Activated CD8-positive, alpha-beta memory T cell treated with anti-CD3 and anti-CD28 coated beads, Interleukin-2, amount 10 ng/mL, durations not matched to agents 7 days and 5 days (primary cell): Measurements from ENCODE around the gene SSTR4. TPM values are rescaled to one million over a fixed set of nuclear protein-coding genes. Genes with fewer than 3 reads are reported as not detected.

Experiments used
- ATAC-seq: fragments of 150-1000 bp; cut with Tn5 transposase; one replicate; pipeline ENCODE4 v1.10.0; 2021; ENCODE audit warnings: moderate library complexity
- CTCF ChIA-PET: fragments of 350-600 bp; sonication (Branson Sonifier 250); formaldehyde crosslinking; loops from one replicate; lab custom pipeline; 2021; ENCODE audit warnings: antibody characterized with exemption; lab: Charles Lee
- DNase-seq: peaks from one replicate; pipeline ENCODE4 v3.0.0-alpha.2; 2020
- H3K27ac Mint-ChIP-seq: one replicate; pipeline ENCODE4 v1.8.0; 2021; ENCODE audit warnings: mild to moderate bottlenecking, mixed read lengths
- H3K27me3 Mint-ChIP-seq: one replicate; pipeline ENCODE4 v1.8.0; 2021; ENCODE audit warnings: mixed read lengths
- H3K36me3 Mint-ChIP-seq: one replicate; pipeline ENCODE4 v1.8.0; 2021; ENCODE audit warnings: mild to moderate bottlenecking, mixed read lengths
- H3K4me1 Mint-ChIP-seq: one replicate; pipeline ENCODE4 v1.8.0; 2021; ENCODE audit warnings: mixed read lengths
- H3K4me3 Mint-ChIP-seq: one replicate; pipeline ENCODE4 v1.8.0; 2021; ENCODE audit warnings: mild to moderate bottlenecking, moderate library complexity, mixed read lengths
- H3K9me3 Mint-ChIP-seq: one replicate; pipeline ENCODE4 v1.8.0; 2022; ENCODE audit warnings: low read depth, mixed read lengths
- total RNA-seq, 2 experiments: library from RNA; stranded (reverse); gene quantifications; one replicate each; pipeline ENCODE4 v1.2.3, GENCODE V29; 2021

SSTR4 gene
- total RNA-seq, 2 experiments from 2014 or later, result not detected

- no peak overlapping the region for H3K27ac Mint-ChIP-seq
- no peaks in the 10 kb centered on the region for H3K36me3 Mint-ChIP-seq
- DNase-seq, result no peak
- ATAC-seq, result no peak
- no peaks in the 10 kb centered on the region for H3K4me1 Mint-ChIP-seq
- H3K9me3 Mint-ChIP-seq, result no peaks in the 10 kb centered on the region
- H3K27me3 Mint-ChIP-seq, result peaks cover 4% of the 10 kb centered on the region
- CTCF ChIA-PET, result no interaction called here
- no peak overlapping the region for H3K4me3 Mint-ChIP-seq
Observed at GRCh38 chr20:23071996-23072395, 36.9 kb downstream of the SSTR4 start.

GRCh38 chr20:23072892-23073586, 37.9 kb downstream of the SSTR4 start:
- no peaks in the 10 kb centered on the region for H3K36me3 Mint-ChIP-seq
- ATAC-seq, result no peak

GRCh38 chr20:23074052-23074451, 38.9 kb downstream of the SSTR4 start:
- H3K4me1 Mint-ChIP-seq, result no peaks in the 10 kb centered on the region
- no peaks in the 10 kb centered on the region for H3K9me3 Mint-ChIP-seq
- no peak overlapping the region for H3K4me3 Mint-ChIP-seq
- ATAC-seq, result no peak
- H3K27ac Mint-ChIP-seq, result no peak overlapping the region
- CTCF ChIA-PET, result no interaction called here
- no peaks in the 10 kb centered on the region for H3K36me3 Mint-ChIP-seq
- peaks cover 3% of the 10 kb centered on the region for H3K27me3 Mint-ChIP-seq
- DNase-seq, result no peak

More at GRCh38 chr20:23072892-23073586, 37.9 kb downstream of the SSTR4 start:
- H3K9me3 Mint-ChIP-seq, result no peaks in the 10 kb centered on the region
- peaks cover 3% of the 10 kb centered on the region for H3K27me3 Mint-ChIP-seq
- no peak overlapping the region for H3K27ac Mint-ChIP-seq
- CTCF ChIA-PET, result no interaction called here
- no peak for DNase-seq
- no peak overlapping the region for H3K4me3 Mint-ChIP-seq
- H3K4me1 Mint-ChIP-seq, result no peaks in the 10 kb centered on the region

- peaks cover 8% of the 10 kb centered on the region for H3K27me3 Mint-ChIP-seq
- no peaks in the 10 kb centered on the region for H3K9me3 Mint-ChIP-seq
- CTCF ChIA-PET, result no interaction called here
Observed at GRCh38 chr20:23077277-23077676, 42.2 kb downstream of the SSTR4 start.

GRCh38 chr20:23078351-23079015, 43.4 kb downstream of the SSTR4 start:
- Mint-ChIP-seq H3K9me3 (no peaks in the 10 kb centered on the region), H3K27me3 (peaks cover 8% of the 10 kb centered on the region), H3K36me3 (no peaks in the 10 kb centered on the region), H3K27ac (no peak overlapping the region), H3K4me1 (peaks cover 4% of the 10 kb centered on the region), H3K4me3 (no peak overlapping the region)
- ATAC-seq (no peak), DNase-seq (no peak)
- CTCF ChIA-PET, result no interaction called here

More at GRCh38 chr20:23077277-23077676, 42.2 kb downstream of the SSTR4 start:
- ATAC-seq, result no peak
- Mint-ChIP-seq H3K36me3 (no peaks in the 10 kb centered on the region), H3K27ac (no peak overlapping the region), H3K4me3 (no peak overlapping the region), H3K4me1 (peaks cover under 1% of the 10 kb centered on the region)
- DNase-seq, result no peak

- ATAC-seq, result no peak
- Mint-ChIP-seq H3K36me3 (no peaks in the 10 kb centered on the region), H3K4me3 (no peak overlapping the region), H3K27me3 (peaks cover 8% of the 10 kb centered on the region), H3K9me3 (no peaks in the 10 kb centered on the region), H3K27ac (no peak overlapping the region), H3K4me1 (peaks cover 4% of the 10 kb centered on the region)
- CTCF ChIA-PET, result no interaction called here
- DNase-seq, result no peak
Observed at GRCh38 chr20:23079016-23079351, 43.9 kb downstream of the SSTR4 start.

- Mint-ChIP-seq H3K9me3 (no peaks in the 10 kb centered on the region), H3K4me1 (peaks cover 4% of the 10 kb centered on the region), H3K36me3 (no peaks in the 10 kb centered on the region), H3K27ac (no peak overlapping the region), H3K27me3 (peaks cover 8% of the 10 kb centered on the region), H3K4me3 (no peak overlapping the region)
- DNase-seq (no peak), ATAC-seq (no peak)
- CTCF ChIA-PET, result no interaction called here
Observed at GRCh38 chr20:23079926-23080325, 44.8 kb downstream of the SSTR4 start.

GRCh38 chr20:23080521-23080920, 45.4 kb downstream of the SSTR4 start:
- Mint-ChIP-seq H3K27ac (no peak overlapping the region), H3K36me3 (no peaks in the 10 kb centered on the region), H3K9me3 (no peaks in the 10 kb centered on the region), H3K4me3 (no peak overlapping the region), H3K27me3 (peaks cover 8% of the 10 kb centered on the region), H3K4me1 (peaks cover 4% of the 10 kb centered on the region)
- ATAC-seq (no peak), DNase-seq (no peak)
- CTCF ChIA-PET, result no interaction called here

- Mint-ChIP-seq H3K4me1 (peaks cover 10% of the 10 kb centered on the region), H3K9me3 (no peaks in the 10 kb centered on the region), H3K36me3 (no peaks in the 10 kb centered on the region), H3K27ac (no peak overlapping the region), H3K4me3 (no peak overlapping the region), H3K27me3 (peaks cover 8% of the 10 kb centered on the region)
- no peak for DNase-seq
- CTCF ChIA-PET, result no interaction called here
- no peak for ATAC-seq
Observed at GRCh38 chr20:23081263-23081819, 46.2 kb downstream of the SSTR4 start.

GRCh38 chr20:23082846-23083552, 47.9 kb downstream of the SSTR4 start:
- DNase-seq, result no peak
- CTCF ChIA-PET, result no interaction called here
- H3K4me1 Mint-ChIP-seq, result peaks cover 18% of the 10 kb centered on the region
- ATAC-seq, result no peak
- H3K27ac Mint-ChIP-seq, result no peak overlapping the region
- H3K4me3 Mint-ChIP-seq, result no peak overlapping the region
- peaks cover 8% of the 10 kb centered on the region for H3K27me3 Mint-ChIP-seq
- H3K36me3 Mint-ChIP-seq, result no peaks in the 10 kb centered on the region
- H3K9me3 Mint-ChIP-seq, result no peaks in the 10 kb centered on the region

- Mint-ChIP-seq H3K4me1 (peaks cover 18% of the 10 kb centered on the region), H3K9me3 (no peaks in the 10 kb centered on the region), H3K27ac (no peak overlapping the region), H3K27me3 (peaks cover 8% of the 10 kb centered on the region), H3K4me3 (no peak overlapping the region), H3K36me3 (no peaks in the 10 kb centered on the region)
- CTCF ChIA-PET, result no interaction called here
- no peak for DNase-seq
- no peak for ATAC-seq
Observed at GRCh38 chr20:23083553-23084220, 48.6 kb downstream of the SSTR4 start.

GRCh38 chr20:23084282-23084844, 49.3 kb downstream of the SSTR4 start:
- Mint-ChIP-seq H3K4me1 (peaks cover 18% of the 10 kb centered on the region), H3K9me3 (no peaks in the 10 kb centered on the region), H3K36me3 (no peaks in the 10 kb centered on the region), H3K27ac (no peak overlapping the region), H3K27me3 (peaks cover 8% of the 10 kb centered on the region), H3K4me3 (no peak overlapping the region)
- DNase-seq, result no peak
- no peak for ATAC-seq
- CTCF ChIA-PET, result no interaction called here

- peaks cover 3% of the 10 kb centered on the region for H3K27me3 Mint-ChIP-seq
- DNase-seq (no peak), ATAC-seq (no peak)
- H3K4me1 Mint-ChIP-seq, result peaks cover 18% of the 10 kb centered on the region
- CTCF ChIA-PET, result interaction anchor here (1.7 kb wide), 1 partner anchor 34 kb away, joined by 4 read pairs; no protein-coding TSS in a partner anchor
- no peak overlapping the region for H3K27ac Mint-ChIP-seq
- no peaks in the 10 kb centered on the region for H3K36me3 Mint-ChIP-seq
- no peak overlapping the region for H3K4me3 Mint-ChIP-seq
- H3K9me3 Mint-ChIP-seq, result no peaks in the 10 kb centered on the region
Observed at GRCh38 chr20:23084845-23085365, 49.8 kb downstream of the SSTR4 start.
